Panc1 (cell line): Measurements from ENCODE around the gene ADCY1. TPM values are rescaled to one million over a fixed set of nuclear protein-coding genes. Genes with fewer than 3 reads are reported as not detected.

ENCODE experiments used
- ATAC-seq: fragments of 200-7000 bp; cut with Tn5 transposase; 2 replicates; pipeline ENCODE4 v1.9.1; 2020; ENCODE audit warnings: mild to moderate bottlenecking, moderate library complexity
- BruUV-seq: library from RNA; stranded (reverse); fragments of 400-500 nt; replicated peaks from 2 replicates; lab custom pipeline; 2021; lab: Mats Ljungman, UMichigan
- CTCF ChIA-PET: fragments of 300-600 bp; sonication (Branson Sonifier 250); formaldehyde crosslinking; loops from one replicate; lab custom pipeline; 2022; ENCODE audit warnings: antibody characterized with exemption; lab: Charles Lee
- POLR2A ChIA-PET: fragments of 300-600 bp; sonication (Branson Sonifier 250); formaldehyde crosslinking; loops from one replicate; lab custom pipeline; 2022; ENCODE audit warnings: antibody characterized with exemption; lab: Charles Lee
- DNase-seq: peaks from one replicate; pipeline ENCODE4 v3.0.0-alpha.2; 2010; ENCODE audit warnings: low read depth, low spot score
- H3K27ac ChIP-seq: 2 replicates; pipeline ENCODE4 v1.5.1; 2011; ENCODE audit warnings: mild to moderate bottlenecking, low read length, inconsistent platforms
- H3K27me3 ChIP-seq: fragments of 200-500 bp; sonication (Bioruptor generic); 2 replicates; pipeline ENCODE4 v1.6.0; 2014; ENCODE audit warnings: low read length, inconsistent platforms; ENCODE audit not compliant: control insufficient read depth, insufficient read depth
- H3K36me3 ChIP-seq: fragments of 200-500 bp; sonication (Bioruptor generic); 2 replicates; pipeline ENCODE4 v1.5.1; 2014; ENCODE audit warnings: inconsistent platforms, mild to moderate bottlenecking, low read length, moderate library complexity; ENCODE audit not compliant: control insufficient read depth, insufficient read depth
- H3K4me1 ChIP-seq: 2 replicates; pipeline ENCODE4 v1.5.1; 2011; ENCODE audit warnings: inconsistent platforms, mild to moderate bottlenecking, low read length, moderate library complexity; ENCODE audit not compliant: control insufficient read depth, insufficient read depth
- H3K4me3 ChIP-seq, 2 experiments: 2 replicates each; pipeline ENCODE4 v1.5.1; 2011 to 2012; ENCODE audit warnings: low read depth in 2 of 2, low read length in 2 of 2, mild to moderate bottlenecking in 2 of 2, inconsistent platforms in 1 of 2, moderate library complexity in 1 of 2
- H3K9me3 ChIP-seq: fragments of 200-500 bp; sonication (Bioruptor generic); 2 replicates; pipeline ENCODE4 v1.5.1; 2014; ENCODE audit warnings: low read depth, mild to moderate bottlenecking, inconsistent platforms, low read length, moderate library complexity; ENCODE audit not compliant: control insufficient read depth, insufficient read depth
- POLR2AphosphoS5 ChIP-seq: IDR thresholded peaks from 2 replicates; pipeline ENCODE4 v1.6.1; 2012; ENCODE audit warnings: mild to moderate bottlenecking, low read depth, low read length, moderate library complexity
- REST ChIP-seq, 2 experiments: IDR thresholded peaks; 2 replicates each; pipeline ENCODE4 v1.6.1; 2011 to 2012; ENCODE audit warnings: low read depth in 2 of 2, control low read depth in 1 of 2, low read length in 1 of 2, mild to moderate bottlenecking in 1 of 2, moderate library complexity in 1 of 2; ENCODE audit not compliant: insufficient read depth in 1 of 2
- SIN3A ChIP-seq: IDR thresholded peaks from 2 replicates; pipeline ENCODE4 v1.6.1; 2012; ENCODE audit warnings: low read depth, mild to moderate bottlenecking, low read length, moderate library complexity, borderline replicate concordance; ENCODE audit not compliant: insufficient read depth
- TCF7L2 ChIP-seq: IDR thresholded peaks from 2 replicates; pipeline ENCODE4 v1.6.1; 2011; ENCODE audit warnings: mild to moderate bottlenecking, low read depth, low read length, inconsistent platforms
- in situ Hi-C: cut with HindIII; loops from 2 replicates; pipeline ENCODE4 v1.10.0; 2016; ENCODE audit warnings: low sequenced_read_pairs, low pct_unique_long_range_greater_than_20kb
- intact Hi-C: fragments of 100-400 bp; cut with micrococcal nuclease; formaldehyde crosslinking; loops from one replicate; pipeline ENCODE4 v1.10.0; 2022; ENCODE audit not compliant: unreplicated experiment
- total RNA-seq: library from RNA; stranded (reverse); gene quantifications from one replicate; pipeline ENCODE4 v1.2.1, GENCODE V29; 2021; ENCODE audit not compliant: unreplicated experiment

ADCY1 gene
- total RNA-seq, 1 experiment from 2014 or later = 2.1 TPM

- no peak for DNase-seq
- BruUV-seq = no TSS peak
- no peak for ATAC-seq
- Histone ChIP-seq H3K4me3 (no peak overlapping the region), H3K36me3 (no peaks in the 10 kb centered on the region), H3K27ac (no peak overlapping the region), H3K27me3 (peaks cover 33% of the 10 kb centered on the region), H3K9me3 (no peaks in the 10 kb centered on the region), H3K4me1 (peaks cover 4% of the 10 kb centered on the region)
- ChIA-PET CTCF (no interaction called here), POLR2A (no interaction called here)
- intact Hi-C loops (loop anchor here (10.0 kb wide), 1 partner anchor 422 kb away; the partner anchor contains the start of gene RAMP3), in situ Hi-C loops (no loop called here)
- no peak for TF ChIP-seq TCF7L2
- no peak for TF ChIP-seq POLR2AphosphoS5
- TF ChIP-seq SIN3A = no peak
These were observed 2.2 kb downstream of the ADCY1 start for GRCh38 chr7:45576249-45576929.

GRCh38 chr7:45578022-45578421, 3.9 kb downstream of the ADCY1 start:
- CTCF ChIA-PET = interaction anchor here (0.5 kb wide), 1 partner anchor 111 kb away, joined by 3 read pairs; no protein-coding TSS in a partner anchor
- in situ Hi-C loops = no loop called here
- H3K9me3 ChIP-seq = no peaks in the 10 kb centered on the region
- POLR2A ChIA-PET = interaction anchor here (0.6 kb wide), 1 partner anchor 10 kb away, joined by 3 read pairs; no protein-coding TSS in a partner anchor
- DNase-seq (no peak), ATAC-seq (no peak)
- TF ChIP-seq SIN3A = no peak
- no peak for TF ChIP-seq TCF7L2
- no TSS peak for BruUV-seq
- H3K27me3 ChIP-seq = peaks cover 28% of the 10 kb centered on the region; the same call in 1 of the 2 replicates
- H3K4me3 ChIP-seq = no peak overlapping the region
- peaks cover 4% of the 10 kb centered on the region for H3K4me1 ChIP-seq
- H3K36me3 ChIP-seq = no peaks in the 10 kb centered on the region
- intact Hi-C loops = loop anchor here (10.0 kb wide), 1 partner anchor 423 kb away; the partner anchor contains the start of gene RAMP3
- H3K27ac ChIP-seq = no peak overlapping the region

- H3K27ac ChIP-seq = no peak overlapping the region
- DNase-seq (no peak), ATAC-seq (no peak)
- H3K27me3 ChIP-seq = peaks cover 28% of the 10 kb centered on the region; the same call in 1 of the 2 replicates
- no peak overlapping the region for H3K4me3 ChIP-seq
- intact Hi-C loops (loop anchor here (10.0 kb wide), 1 partner anchor 424 kb away; the partner anchor contains the start of gene RAMP3), in situ Hi-C loops (no loop called here)
- no peak for TF ChIP-seq POLR2AphosphoS5
- no peak for TF ChIP-seq REST (IDR thresholded peaks at IDR 0.05; ENCODE audit: insufficient read depth in 1 of 2, low read depth in 2 of 2, low read length in 1 of 2)
- peaks cover 4% of the 10 kb centered on the region for H3K4me1 ChIP-seq
- no peaks in the 10 kb centered on the region for H3K9me3 ChIP-seq
- H3K36me3 ChIP-seq = no peaks in the 10 kb centered on the region
- BruUV-seq = no TSS peak
- ChIA-PET POLR2A (no interaction called here), CTCF (interaction anchor here (0.5 kb wide), 1 partner anchor 111 kb away, joined by 3 read pairs; no protein-coding TSS in a partner anchor)
These were observed 4.3 kb downstream of the ADCY1 start for GRCh38 chr7:45578467-45578866.
